HG03045 (cell line): Measurements from ENCODE around the gene TF.

Experiments
- ATAC-seq: cut with Tn5 transposase; IDR thresholded peaks from one replicate; pipeline ENCODE4 v1.9.1; 2021; ENCODE audit warnings: mild to moderate bottlenecking, moderate library complexity; ENCODE audit not compliant: unreplicated experiment

TF gene

GRCh38 chr3:133834621-133835417 is 88.6 kb downstream of the TF start:
- no peak for ATAC-seq

GRCh38 chr3:133835418-133835743 is 89.2 kb downstream of the TF start:
- ATAC-seq, result no peak

- no peak for ATAC-seq
Measured at GRCh38 chr3:133835961-133836360, 89.8 kb downstream of the TF start.

DNA sequence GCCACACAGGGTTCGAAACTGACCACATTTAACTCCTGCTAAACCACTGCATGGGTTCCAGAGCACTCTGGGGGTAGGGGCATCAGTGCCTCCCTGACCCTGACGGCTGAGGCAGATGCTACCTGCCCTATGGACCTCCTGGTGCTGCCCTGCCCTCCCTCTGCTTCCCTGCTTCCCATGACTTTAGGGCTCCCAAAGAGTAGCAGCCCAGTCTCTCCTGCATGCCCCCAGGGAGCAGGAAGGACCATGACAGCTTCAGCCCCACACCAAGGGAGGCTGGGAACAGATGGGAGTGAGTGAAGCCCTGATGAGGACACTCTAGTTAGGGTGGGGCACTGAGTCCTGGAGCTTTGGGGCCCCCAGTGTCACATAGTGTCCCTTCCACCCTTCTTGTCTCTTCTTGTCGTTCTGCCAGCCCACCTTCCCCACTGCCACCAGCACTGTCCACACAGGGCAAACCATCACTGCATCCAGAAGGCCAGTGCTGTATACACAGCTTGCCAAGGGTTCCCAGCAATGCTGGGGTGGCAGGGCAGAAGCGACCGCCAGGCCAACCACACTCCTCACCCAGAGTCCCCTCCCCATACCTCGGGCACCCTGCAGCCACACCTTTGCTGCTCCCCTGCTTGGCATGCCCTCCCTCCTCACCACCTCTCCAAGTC is 90.4 kb downstream of the TF start:
- ATAC-seq, result no peak

DNA sequence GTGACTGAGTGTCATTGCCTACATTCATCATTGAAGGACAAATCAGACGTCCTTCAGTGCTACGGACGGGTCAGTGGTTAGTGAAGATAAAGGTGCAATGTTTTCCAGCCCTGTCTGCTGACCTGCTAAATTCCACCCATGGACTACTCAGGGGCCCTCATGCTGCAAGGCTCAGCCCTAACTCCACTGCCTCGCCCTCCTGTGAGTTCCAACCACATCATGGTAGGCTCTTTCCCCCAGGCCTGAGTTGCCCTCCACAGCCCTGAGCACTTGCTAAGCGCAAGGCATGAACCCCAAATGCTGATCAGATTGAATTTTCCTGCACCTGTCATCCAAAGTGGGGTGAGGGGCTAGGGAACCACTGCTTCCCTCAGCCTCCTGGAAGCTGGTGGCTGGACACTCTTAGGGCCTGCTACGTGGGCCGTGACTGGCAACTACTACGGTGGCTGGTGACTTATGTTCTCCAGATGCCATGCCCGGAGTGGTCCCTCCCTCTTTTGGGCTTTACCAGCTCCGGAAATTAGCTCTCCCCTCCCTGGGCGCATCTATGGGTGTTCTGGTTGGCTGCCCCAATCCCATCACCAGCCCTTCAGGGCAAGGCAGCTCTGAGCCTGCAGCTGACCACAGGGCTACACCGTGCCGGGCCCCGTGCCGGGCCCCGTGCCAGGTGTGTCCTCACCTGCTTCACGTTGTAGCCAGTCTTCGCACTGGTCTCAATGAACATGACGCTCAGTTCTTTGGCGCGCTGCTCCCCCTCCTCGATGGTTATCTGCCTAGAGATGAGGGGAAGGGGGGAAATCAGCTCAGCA is 91.5 kb downstream of the TF start:
- ATAC-seq, result no peak

GRCh38 chr3:133838296-133838789 is 92.2 kb downstream of the TF start:
- no peak for ATAC-seq

GRCh38 chr3:133838916-133839800 is 93.0 kb downstream of the TF start:
- no peak for ATAC-seq

DNA sequence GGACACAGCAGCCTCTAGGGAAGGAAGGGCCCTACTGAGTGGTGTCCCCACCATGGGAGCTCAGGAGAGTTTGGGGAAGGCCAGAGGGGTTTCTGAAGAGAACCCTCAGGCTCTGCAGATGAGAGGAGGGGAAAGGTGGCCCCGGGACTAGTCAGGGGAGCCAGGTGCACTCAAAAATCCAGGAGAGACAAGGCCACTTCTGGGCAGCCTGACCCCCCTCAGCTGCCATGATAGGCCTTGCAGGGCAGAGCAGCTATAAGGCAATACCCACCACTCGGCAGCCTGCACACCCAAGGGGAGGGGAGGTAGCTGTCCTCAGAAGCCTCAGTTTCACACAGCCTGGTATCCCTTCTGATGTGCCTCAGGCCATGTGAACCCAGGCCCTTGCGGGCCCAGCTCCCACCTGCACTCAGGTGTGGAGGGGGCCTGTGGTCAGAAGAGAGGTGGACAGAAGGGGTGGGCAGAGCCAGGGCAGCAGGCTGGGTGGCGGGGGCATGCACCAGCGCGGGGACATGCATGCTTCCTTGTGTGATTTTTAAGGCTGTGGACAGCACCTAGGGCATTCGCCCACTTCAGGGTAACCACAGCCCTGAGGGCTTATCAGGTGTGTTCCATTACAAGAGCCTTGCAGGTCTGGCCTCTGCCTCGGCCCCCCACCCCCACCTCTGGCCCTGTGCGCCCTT is 94.0 kb downstream of the TF start:
- ATAC-seq, result no peak

DNA sequence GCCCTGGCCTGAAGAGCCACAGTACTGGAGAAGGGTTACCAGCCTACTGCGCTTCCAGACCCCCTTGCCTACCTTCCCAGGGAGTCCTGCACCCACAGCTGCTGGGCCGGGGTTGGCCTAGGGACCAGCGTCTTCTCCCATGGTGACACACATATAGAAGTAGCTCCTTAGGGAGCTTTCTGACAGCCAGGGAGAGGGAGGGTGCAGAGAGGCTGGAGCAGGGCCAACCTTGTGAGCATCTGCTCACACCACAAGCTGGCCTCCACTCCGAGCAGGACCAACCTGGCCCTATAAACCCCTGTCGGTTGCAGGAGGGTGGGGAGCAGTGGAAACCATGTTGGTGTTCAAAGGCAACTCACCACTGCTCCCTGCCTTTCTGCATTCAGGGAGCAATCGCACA is 94.6 kb downstream of the TF start:
- no peak for ATAC-seq

GRCh38 chr3:133841196-133841595 is 95.0 kb downstream of the TF start:
- no peak for ATAC-seq

DNA sequence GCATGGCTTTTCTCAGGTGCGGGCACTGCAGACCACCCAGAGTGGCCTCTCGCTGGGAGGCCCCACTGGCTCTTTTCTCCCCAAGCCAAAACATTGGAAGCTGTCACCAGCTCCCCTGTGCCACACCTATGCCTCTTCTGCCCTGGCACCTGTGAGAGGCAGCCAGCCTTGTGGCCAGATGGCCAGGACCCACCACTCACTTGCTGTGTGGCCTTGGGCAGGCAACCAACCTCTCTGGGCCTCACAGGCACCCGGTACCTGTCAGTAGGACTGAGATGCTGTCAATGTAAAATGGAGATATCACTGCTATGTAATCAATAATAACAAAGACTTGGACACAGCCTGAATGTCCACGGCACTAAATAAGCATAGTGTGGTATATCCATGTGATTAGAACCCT is 96.0 kb downstream of the TF start:
- ATAC-seq, result no peak

DNA sequence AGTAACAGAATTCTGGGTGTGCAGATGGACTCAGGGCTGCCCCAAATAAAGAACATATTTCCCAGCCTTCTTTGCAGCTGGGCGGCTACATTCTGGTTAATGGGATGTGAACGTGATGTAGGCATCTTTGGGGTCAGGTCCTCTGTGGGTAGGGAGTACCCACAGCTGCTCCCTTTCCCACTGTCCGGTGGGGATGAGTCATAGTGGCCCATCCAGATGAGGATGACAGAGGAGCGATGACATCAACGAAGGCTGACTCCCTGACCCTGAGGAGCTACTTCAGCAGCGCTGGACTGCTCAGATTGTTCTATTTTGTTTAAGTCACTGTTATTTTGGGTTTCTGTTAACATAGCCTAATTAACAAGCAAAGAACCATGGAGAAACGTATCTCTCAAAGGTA is 97.4 kb downstream of the TF start:
- ATAC-seq, result no peak

DNA sequence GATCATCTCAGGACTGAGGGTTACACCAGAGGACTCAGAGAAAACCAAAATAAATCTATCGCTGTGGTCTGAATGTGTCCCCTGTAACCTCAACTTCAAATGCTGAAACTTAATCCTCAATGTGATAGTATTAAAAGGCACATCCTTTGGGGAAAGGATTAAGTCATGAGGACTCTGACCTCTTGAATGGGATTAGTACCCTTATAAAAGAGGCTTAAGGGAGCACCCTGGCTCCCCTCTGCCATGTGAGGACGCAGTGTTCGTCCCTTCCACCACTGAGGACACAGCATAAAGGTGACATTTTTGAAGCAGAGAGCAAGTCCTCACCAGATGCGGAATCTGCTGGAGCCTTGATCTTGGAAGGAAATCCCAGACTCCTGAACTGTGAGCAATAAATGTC is 98.9 kb downstream of the TF start:
- ATAC-seq, result no peak
